Liver (tissue), 9 donors: Measurements from ENCODE around the gene TNF. TPM values are rescaled to one million over a fixed set of nuclear protein-coding genes. Genes with fewer than 3 reads are reported as not detected.

ENCODE experiments used
- DNase-seq: peaks from one replicate; pipeline ENCODE4 v3.0.0-alpha.2; 2017; ENCODE audit warnings: low spot score
- H3K27ac ChIP-seq, 2 donors: one replicate each; pipeline ENCODE4 v1.7.0; 2013; ENCODE audit warnings: inconsistent platforms in 2 of 2, low read length in 2 of 2, control low read depth in 1 of 2, low read depth in 1 of 2, mild to moderate bottlenecking in 1 of 2
- H3K27me3 ChIP-seq, 4 donors: one replicate each; pipeline versions ENCODE4 v1.6.1 to v1.7.0; 2013; ENCODE audit warnings: low read length in 3 of 4, inconsistent platforms in 1 of 4, mild to moderate bottlenecking in 1 of 4, moderate library complexity in 1 of 4; ENCODE audit not compliant: control insufficient read depth in 4 of 4, insufficient read depth in 4 of 4
- H3K36me3 ChIP-seq, 4 donors: one replicate each; pipeline versions ENCODE4 v1.6.1 to v1.7.0; 2013; ENCODE audit warnings: low read length in 3 of 4, mild to moderate bottlenecking in 3 of 4, low read depth in 1 of 4, moderate library complexity in 1 of 4; ENCODE audit not compliant: control insufficient read depth in 4 of 4, insufficient read depth in 3 of 4
- H3K4me1 ChIP-seq, 4 donors: one replicate each; pipeline versions ENCODE4 v1.6.1 to v1.7.0; 2013; ENCODE audit warnings: low read length in 3 of 4, mild to moderate bottlenecking in 3 of 4, moderate library complexity in 1 of 4; ENCODE audit not compliant: control insufficient read depth in 4 of 4, insufficient read depth in 4 of 4
- H3K4me3 ChIP-seq, 3 donors: one replicate each; pipeline versions ENCODE4 v1.6.1 to v1.7.0; 2013; ENCODE audit warnings: low read length in 3 of 3, control low read depth in 1 of 3, low read depth in 1 of 3, mild to moderate bottlenecking in 1 of 3
- H3K9ac ChIP-seq, 2 donors: one replicate each; pipeline ENCODE4 v1.7.0; 2013; ENCODE audit warnings: low read length in 2 of 2, mild to moderate bottlenecking in 2 of 2, moderate library complexity in 2 of 2, control low read depth in 1 of 2, low read depth in 1 of 2
- H3K9me3 ChIP-seq, 4 donors: one replicate each; pipeline versions ENCODE4 v1.6.1 to v1.7.0; 2013; ENCODE audit warnings: low read length in 3 of 4; ENCODE audit not compliant: control insufficient read depth in 4 of 4
- EGR1 ChIP-seq, 2 donors: IDR thresholded peaks; 2 replicates each; pipeline ENCODE4 v1.6.1; 2016 to 2018; ENCODE audit warnings: antibody characterized with exemption in 2 of 2, low read depth in 2 of 2
- FOXA1 ChIP-seq: IDR thresholded peaks from 2 replicates; pipeline ENCODE4 v1.6.1; 2016; ENCODE audit warnings: antibody characterized with exemption
- FOXA2 ChIP-seq: IDR thresholded peaks from 2 replicates; pipeline ENCODE4 v1.6.1; 2016; ENCODE audit warnings: antibody characterized with exemption
- GABPA ChIP-seq, 2 donors: IDR thresholded peaks in 1 of 2; conservative IDR thresholded peaks in 1 of 2; 2 replicates each; pipeline ENCODE4 v1.6.1; 2016; ENCODE audit warnings: antibody characterized with exemption in 2 of 2, mild to moderate bottlenecking in 1 of 2, moderate library complexity in 1 of 2
- HNF4A ChIP-seq, 2 donors: conservative IDR thresholded peaks; 2 replicates each; pipeline ENCODE4 v1.6.1; 2016; ENCODE audit warnings: antibody characterized with exemption in 2 of 2, mild to moderate bottlenecking in 2 of 2
- HNF4G ChIP-seq: IDR thresholded peaks from 2 replicates; pipeline ENCODE4 v1.6.1; 2016; ENCODE audit warnings: antibody characterized with exemption
- JUND ChIP-seq, 2 donors: IDR thresholded peaks; 2 replicates each; pipeline ENCODE4 v1.6.1; 2016; ENCODE audit warnings: antibody characterized with exemption in 2 of 2
- NR2F2 ChIP-seq: IDR thresholded peaks from 2 replicates; pipeline ENCODE4 v1.6.1; 2016; ENCODE audit warnings: antibody characterized with exemption
- RAD21 ChIP-seq, 2 donors: IDR thresholded peaks; 2 replicates each; pipeline ENCODE4 v1.6.1; 2016; ENCODE audit warnings: antibody characterized with exemption in 2 of 2, mild to moderate bottlenecking in 2 of 2
- RXRA ChIP-seq, 2 donors: IDR thresholded peaks; 2 replicates each; pipeline ENCODE4 v1.6.1; 2017 to 2018; ENCODE audit warnings: antibody characterized with exemption in 2 of 2, mild to moderate bottlenecking in 1 of 2
- SP1 ChIP-seq: IDR thresholded peaks from 2 replicates; pipeline ENCODE4 v1.6.1; 2018; ENCODE audit warnings: antibody characterized with exemption, mild to moderate bottlenecking
- TAF1 ChIP-seq: conservative IDR thresholded peaks from 2 replicates; pipeline ENCODE4 v1.6.1; 2016; ENCODE audit warnings: antibody characterized with exemption, mild to moderate bottlenecking
- YY1 ChIP-seq: IDR thresholded peaks from 2 replicates; pipeline ENCODE4 v1.6.1; 2016; ENCODE audit warnings: antibody characterized with exemption, mild to moderate bottlenecking
- WGBS: extraction: QIAGEN DNeasy Blood & Tissue Kit; methylation state at CpG from one replicate; pipeline ENCODE4 v1.1.7; 2013; 5-methylcytosine and 5-hydroxymethylcytosine counted together
- polyA plus RNA-seq, 2 donors: library from polyadenylated mRNA; stranded (reverse) in 1 of 2; unstranded in 1 of 2; fragments of 200-250 nt in 1 of 2; fragments of >200 nt in 1 of 2; fragmentation: Nextera tagmentation in 1 of 2; extraction: Ambion mirVana in 1 of 2; gene quantifications; one replicate each; pipeline versions ENCODE4 v1.2.1 to v1.2.3, GENCODE V29; 2013 to 2015
- total RNA-seq, 2 donors: library from RNA; depleted of rRNA; stranded (reverse); fragments of >200 nt; gene quantifications; one replicate each; pipeline ENCODE4 v1.2.3, GENCODE V29; 2014
- TF ChIP-seq, protein P1 (sequence below): IDR thresholded peaks from 2 replicates; pipeline ENCODE4 v1.6.1; 2016; ENCODE audit warnings: antibody characterized with exemption
- TF ChIP-seq, protein P2 (sequence below): IDR thresholded peaks from 2 replicates; pipeline ENCODE4 v1.6.1; 2016; ENCODE audit warnings: antibody characterized with exemption, mild to moderate bottlenecking
- TF ChIP-seq, protein P3 (sequence below): IDR thresholded peaks from 2 replicates; pipeline ENCODE4 v1.6.1; 2016; ENCODE audit warnings: antibody characterized with exemption
- TF ChIP-seq, protein P4 (sequence below): fragments of 150-350 bp; IDR thresholded peaks from 2 replicates; pipeline ENCODE4 v1.5.1; 2017; ENCODE audit warnings: improper control_type of control experiment, low read depth, low read length; ENCODE audit not compliant: missing input control
- TF ChIP-seq, protein P5 (sequence below): IDR thresholded peaks from 2 replicates; pipeline ENCODE4 v1.6.1; 2016; ENCODE audit warnings: antibody characterized with exemption
- donor health status: healthy.
- donor health status: healthy.
- donor health status: healthy.
- donor health status: healthy.
- donor health status: healthy.

The TNF gene
- total and polyA plus RNA-seq, 4 donors: 0.06 to 0.42 (median 0.19) TPM; not detected in 1

DNA sequence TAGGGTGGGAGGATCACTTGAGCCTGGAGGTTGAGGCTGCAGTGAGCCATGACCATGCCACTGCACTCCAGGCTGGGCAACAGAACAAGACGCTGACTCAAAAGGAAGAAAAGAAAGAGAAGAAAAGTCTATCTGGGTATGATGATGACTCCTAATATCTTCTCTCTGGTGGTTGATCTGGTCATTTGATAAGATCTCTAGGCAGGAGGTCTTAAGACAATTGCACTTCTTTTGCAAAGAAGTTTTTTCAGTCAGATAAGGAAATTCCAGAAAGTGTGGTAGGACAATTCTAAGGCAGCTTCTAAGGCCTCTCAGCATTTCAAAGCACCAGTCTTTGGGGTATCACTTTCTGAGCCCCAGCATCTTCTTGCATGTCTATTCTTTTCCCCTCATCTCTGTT lies 32.0 kb downstream of the TNF start:
- WGBS: 82% methylated on average over 1 of the region's 1 CpG
- Histone ChIP-seq H3K9me3 (no peaks in the 10 kb centered on the region), H3K27ac (no peak overlapping the region), H3K9ac (no peak overlapping the region), H3K27me3 (no peaks in the 10 kb centered on the region), H3K4me3 (no peak overlapping the region), H3K36me3 (no peaks in the 10 kb centered on the region), H3K4me1 (no peaks in the 10 kb centered on the region)
- TF ChIP-seq HNF4G: no peak
- no peak for TF ChIP-seq JUND (IDR thresholded peaks at IDR 0.05)
- TF ChIP-seq HNF4A (conservative IDR thresholded peaks at IDR 0.05): no peak
- TF ChIP-seq EGR1 (IDR thresholded peaks at IDR 0.05; ENCODE audit: low read depth in 2 of 2): no peak
- no peak for TF ChIP-seq RXRA (IDR thresholded peaks at IDR 0.05)
- no peak for TF ChIP-seq FOXA1
- TF ChIP-seq, protein P1, sequence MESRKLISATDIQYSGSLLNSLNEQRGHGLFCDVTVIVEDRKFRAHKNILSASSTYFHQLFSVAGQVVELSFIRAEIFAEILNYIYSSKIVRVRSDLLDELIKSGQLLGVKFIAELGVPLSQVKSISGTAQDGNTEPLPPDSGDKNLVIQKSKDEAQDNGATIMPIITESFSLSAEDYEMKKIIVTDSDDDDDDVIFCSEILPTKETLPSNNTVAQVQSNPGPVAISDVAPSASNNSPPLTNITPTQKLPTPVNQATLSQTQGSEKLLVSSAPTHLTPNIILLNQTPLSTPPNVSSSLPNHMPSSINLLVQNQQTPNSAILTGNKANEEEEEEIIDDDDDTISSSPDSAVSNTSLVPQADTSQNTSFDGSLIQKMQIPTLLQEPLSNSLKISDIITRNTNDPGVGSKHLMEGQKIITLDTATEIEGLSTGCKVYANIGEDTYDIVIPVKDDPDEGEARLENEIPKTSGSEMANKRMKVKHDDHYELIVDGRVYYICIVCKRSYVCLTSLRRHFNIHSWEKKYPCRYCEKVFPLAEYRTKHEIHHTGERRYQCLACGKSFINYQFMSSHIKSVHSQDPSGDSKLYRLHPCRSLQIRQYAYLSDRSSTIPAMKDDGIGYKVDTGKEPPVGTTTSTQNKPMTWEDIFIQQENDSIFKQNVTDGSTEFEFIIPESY: no peak
- TF ChIP-seq, protein P2, sequence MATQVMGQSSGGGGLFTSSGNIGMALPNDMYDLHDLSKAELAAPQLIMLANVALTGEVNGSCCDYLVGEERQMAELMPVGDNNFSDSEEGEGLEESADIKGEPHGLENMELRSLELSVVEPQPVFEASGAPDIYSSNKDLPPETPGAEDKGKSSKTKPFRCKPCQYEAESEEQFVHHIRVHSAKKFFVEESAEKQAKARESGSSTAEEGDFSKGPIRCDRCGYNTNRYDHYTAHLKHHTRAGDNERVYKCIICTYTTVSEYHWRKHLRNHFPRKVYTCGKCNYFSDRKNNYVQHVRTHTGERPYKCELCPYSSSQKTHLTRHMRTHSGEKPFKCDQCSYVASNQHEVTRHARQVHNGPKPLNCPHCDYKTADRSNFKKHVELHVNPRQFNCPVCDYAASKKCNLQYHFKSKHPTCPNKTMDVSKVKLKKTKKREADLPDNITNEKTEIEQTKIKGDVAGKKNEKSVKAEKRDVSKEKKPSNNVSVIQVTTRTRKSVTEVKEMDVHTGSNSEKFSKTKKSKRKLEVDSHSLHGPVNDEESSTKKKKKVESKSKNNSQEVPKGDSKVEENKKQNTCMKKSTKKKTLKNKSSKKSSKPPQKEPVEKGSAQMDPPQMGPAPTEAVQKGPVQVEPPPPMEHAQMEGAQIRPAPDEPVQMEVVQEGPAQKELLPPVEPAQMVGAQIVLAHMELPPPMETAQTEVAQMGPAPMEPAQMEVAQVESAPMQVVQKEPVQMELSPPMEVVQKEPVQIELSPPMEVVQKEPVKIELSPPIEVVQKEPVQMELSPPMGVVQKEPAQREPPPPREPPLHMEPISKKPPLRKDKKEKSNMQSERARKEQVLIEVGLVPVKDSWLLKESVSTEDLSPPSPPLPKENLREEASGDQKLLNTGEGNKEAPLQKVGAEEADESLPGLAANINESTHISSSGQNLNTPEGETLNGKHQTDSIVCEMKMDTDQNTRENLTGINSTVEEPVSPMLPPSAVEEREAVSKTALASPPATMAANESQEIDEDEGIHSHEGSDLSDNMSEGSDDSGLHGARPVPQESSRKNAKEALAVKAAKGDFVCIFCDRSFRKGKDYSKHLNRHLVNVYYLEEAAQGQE: no peak
- TF ChIP-seq, protein P3, sequence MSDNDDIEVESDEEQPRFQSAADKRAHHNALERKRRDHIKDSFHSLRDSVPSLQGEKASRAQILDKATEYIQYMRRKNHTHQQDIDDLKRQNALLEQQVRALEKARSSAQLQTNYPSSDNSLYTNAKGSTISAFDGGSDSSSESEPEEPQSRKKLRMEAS: no peak
- no peak for TF ChIP-seq YY1
- no peak for TF ChIP-seq GABPA (IDR thresholded peaks at IDR 0.05 in 1 of 2, conservative IDR thresholded peaks at IDR 0.05 in 1 of 2)
- no peak for TF ChIP-seq RAD21 (IDR thresholded peaks at IDR 0.05)
- no peak for TF ChIP-seq SP1
- TF ChIP-seq, protein P4, sequence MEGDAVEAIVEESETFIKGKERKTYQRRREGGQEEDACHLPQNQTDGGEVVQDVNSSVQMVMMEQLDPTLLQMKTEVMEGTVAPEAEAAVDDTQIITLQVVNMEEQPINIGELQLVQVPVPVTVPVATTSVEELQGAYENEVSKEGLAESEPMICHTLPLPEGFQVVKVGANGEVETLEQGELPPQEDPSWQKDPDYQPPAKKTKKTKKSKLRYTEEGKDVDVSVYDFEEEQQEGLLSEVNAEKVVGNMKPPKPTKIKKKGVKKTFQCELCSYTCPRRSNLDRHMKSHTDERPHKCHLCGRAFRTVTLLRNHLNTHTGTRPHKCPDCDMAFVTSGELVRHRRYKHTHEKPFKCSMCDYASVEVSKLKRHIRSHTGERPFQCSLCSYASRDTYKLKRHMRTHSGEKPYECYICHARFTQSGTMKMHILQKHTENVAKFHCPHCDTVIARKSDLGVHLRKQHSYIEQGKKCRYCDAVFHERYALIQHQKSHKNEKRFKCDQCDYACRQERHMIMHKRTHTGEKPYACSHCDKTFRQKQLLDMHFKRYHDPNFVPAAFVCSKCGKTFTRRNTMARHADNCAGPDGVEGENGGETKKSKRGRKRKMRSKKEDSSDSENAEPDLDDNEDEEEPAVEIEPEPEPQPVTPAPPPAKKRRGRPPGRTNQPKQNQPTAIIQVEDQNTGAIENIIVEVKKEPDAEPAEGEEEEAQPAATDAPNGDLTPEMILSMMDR: no peak
- no peak for TF ChIP-seq TAF1
- TF ChIP-seq, protein P5, sequence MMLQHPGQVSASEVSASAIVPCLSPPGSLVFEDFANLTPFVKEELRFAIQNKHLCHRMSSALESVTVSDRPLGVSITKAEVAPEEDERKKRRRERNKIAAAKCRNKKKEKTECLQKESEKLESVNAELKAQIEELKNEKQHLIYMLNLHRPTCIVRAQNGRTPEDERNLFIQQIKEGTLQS: no peak
- TF ChIP-seq NR2F2: no peak
- TF ChIP-seq FOXA2: no peak
- no peak for DNase-seq
